Panc1 (cell line): ENCODE results near the gene FCHSD2. TPM values are rescaled to one million over a fixed set of nuclear protein-coding genes. Genes with fewer than 3 reads are reported as not detected.

ENCODE experiments used
- ATAC-seq: fragments of 200-7000 bp; cut with Tn5 transposase; 2 replicates; pipeline ENCODE4 v1.9.1; 2020; ENCODE audit warnings: mild to moderate bottlenecking, moderate library complexity
- BruUV-seq: library from RNA; stranded (reverse); fragments of 400-500 nt; replicated peaks from 2 replicates; lab custom pipeline; 2021; lab: Mats Ljungman, UMichigan
- CTCF ChIA-PET: fragments of 300-600 bp; sonication (Branson Sonifier 250); formaldehyde crosslinking; loops from one replicate; lab custom pipeline; 2022; ENCODE audit warnings: antibody characterized with exemption; lab: Charles Lee
- POLR2A ChIA-PET: fragments of 300-600 bp; sonication (Branson Sonifier 250); formaldehyde crosslinking; loops from one replicate; lab custom pipeline; 2022; ENCODE audit warnings: antibody characterized with exemption; lab: Charles Lee
- DNase-seq: peaks from one replicate; pipeline ENCODE4 v3.0.0-alpha.2; 2010; ENCODE audit warnings: low read depth, low spot score
- H3K27ac ChIP-seq: 2 replicates; pipeline ENCODE4 v1.5.1; 2011; ENCODE audit warnings: mild to moderate bottlenecking, low read length, inconsistent platforms
- H3K27me3 ChIP-seq: fragments of 200-500 bp; sonication (Bioruptor generic); 2 replicates; pipeline ENCODE4 v1.6.0; 2014; ENCODE audit warnings: low read length, inconsistent platforms; ENCODE audit not compliant: control insufficient read depth, insufficient read depth
- H3K36me3 ChIP-seq: fragments of 200-500 bp; sonication (Bioruptor generic); 2 replicates; pipeline ENCODE4 v1.5.1; 2014; ENCODE audit warnings: inconsistent platforms, mild to moderate bottlenecking, low read length, moderate library complexity; ENCODE audit not compliant: control insufficient read depth, insufficient read depth
- H3K4me1 ChIP-seq: 2 replicates; pipeline ENCODE4 v1.5.1; 2011; ENCODE audit warnings: inconsistent platforms, mild to moderate bottlenecking, low read length, moderate library complexity; ENCODE audit not compliant: control insufficient read depth, insufficient read depth
- H3K4me3 ChIP-seq, 2 experiments: 2 replicates each; pipeline ENCODE4 v1.5.1; 2011 to 2012; ENCODE audit warnings: low read depth in 2 of 2, low read length in 2 of 2, mild to moderate bottlenecking in 2 of 2, inconsistent platforms in 1 of 2, moderate library complexity in 1 of 2
- H3K9me3 ChIP-seq: fragments of 200-500 bp; sonication (Bioruptor generic); 2 replicates; pipeline ENCODE4 v1.5.1; 2014; ENCODE audit warnings: low read depth, mild to moderate bottlenecking, inconsistent platforms, low read length, moderate library complexity; ENCODE audit not compliant: control insufficient read depth, insufficient read depth
- CTCF ChIP-seq: fragments of 450-650 bp; IDR thresholded peaks from 2 replicates; pipeline ENCODE4 v1.5.1; 2017; ENCODE audit warnings: mild to moderate bottlenecking
- POLR2AphosphoS5 ChIP-seq: IDR thresholded peaks from 2 replicates; pipeline ENCODE4 v1.6.1; 2012; ENCODE audit warnings: mild to moderate bottlenecking, low read depth, low read length, moderate library complexity
- REST ChIP-seq, 2 experiments: IDR thresholded peaks; 2 replicates each; pipeline ENCODE4 v1.6.1; 2011 to 2012; ENCODE audit warnings: low read depth in 2 of 2, control low read depth in 1 of 2, low read length in 1 of 2, mild to moderate bottlenecking in 1 of 2, moderate library complexity in 1 of 2; ENCODE audit not compliant: insufficient read depth in 1 of 2
- SIN3A ChIP-seq: IDR thresholded peaks from 2 replicates; pipeline ENCODE4 v1.6.1; 2012; ENCODE audit warnings: low read depth, mild to moderate bottlenecking, low read length, moderate library complexity, borderline replicate concordance; ENCODE audit not compliant: insufficient read depth
- TCF7L2 ChIP-seq: IDR thresholded peaks from 2 replicates; pipeline ENCODE4 v1.6.1; 2011; ENCODE audit warnings: mild to moderate bottlenecking, low read depth, low read length, inconsistent platforms
- in situ Hi-C: cut with HindIII; loops from 2 replicates; pipeline ENCODE4 v1.10.0; 2016; ENCODE audit warnings: low sequenced_read_pairs, low pct_unique_long_range_greater_than_20kb
- intact Hi-C: fragments of 100-400 bp; cut with micrococcal nuclease; formaldehyde crosslinking; loops from one replicate; pipeline ENCODE4 v1.10.0; 2022; ENCODE audit not compliant: unreplicated experiment
- total RNA-seq: library from RNA; stranded (reverse); gene quantifications from one replicate; pipeline ENCODE4 v1.2.1, GENCODE V29; 2021; ENCODE audit not compliant: unreplicated experiment

Gene FCHSD2
- total RNA-seq, 1 experiment from 2014 or later, result 31.8 TPM

- in situ Hi-C loops, result no loop called here
Measured at GRCh38 chr11:72951193-72951592, 190.9 kb downstream of the FCHSD2 start.

GRCh38 chr11:72950685-72951084, 191.4 kb downstream of the FCHSD2 start:
- Histone ChIP-seq H3K4me3 (no peak overlapping the region), H3K27me3 (no peaks in the 10 kb centered on the region), H3K4me1 (no peaks in the 10 kb centered on the region), H3K9me3 (no peaks in the 10 kb centered on the region), H3K27ac (no peak overlapping the region), H3K36me3 (no peaks in the 10 kb centered on the region)
- ChIA-PET CTCF (no interaction called here), POLR2A (no interaction called here)
- no peak for ATAC-seq
- in situ Hi-C loops, result no loop called here
- no peak for DNase-seq
- no TSS peak for BruUV-seq
- intact Hi-C loops, result no loop called here
- TF ChIP-seq TCF7L2 (no peak), POLR2AphosphoS5 (no peak), SIN3A (no peak), REST (IDR thresholded peaks at IDR 0.05; ENCODE audit: insufficient read depth in 1 of 2, low read depth in 2 of 2, low read length in 1 of 2) (no peak), CTCF (no peak)

More at GRCh38 chr11:72951193-72951592, 190.9 kb downstream of the FCHSD2 start:
- ChIA-PET POLR2A (no interaction called here), CTCF (no interaction called here)
- ATAC-seq (no peak), DNase-seq (no peak)
- TF ChIP-seq POLR2AphosphoS5, result no peak
- TF ChIP-seq SIN3A, result no peak
- no peak for TF ChIP-seq CTCF
- no peak for TF ChIP-seq REST (IDR thresholded peaks at IDR 0.05; ENCODE audit: insufficient read depth in 1 of 2, low read depth in 2 of 2, low read length in 1 of 2)
- TF ChIP-seq TCF7L2, result no peak
- H3K36me3 ChIP-seq, result no peaks in the 10 kb centered on the region
- no peaks in the 10 kb centered on the region for H3K27me3 ChIP-seq
- no peak overlapping the region for H3K27ac ChIP-seq
- no peaks in the 10 kb centered on the region for H3K9me3 ChIP-seq
- no peaks in the 10 kb centered on the region for H3K4me1 ChIP-seq
- H3K4me3 ChIP-seq, result no peak overlapping the region
- BruUV-seq, result no TSS peak
- intact Hi-C loops, result no loop called here
